GM23338 (cell line): Measurements from ENCODE around the gene IFT43. TPM values are rescaled to one million over a fixed set of nuclear protein-coding genes. Genes with fewer than 3 reads are reported as not detected.

Source experiments
- ATAC-seq: fragments of 200-7000 bp; cut with Tn5 transposase; 3 replicates; pipeline ENCODE4 v1.9.1; 2020
- DNase-seq: peaks from one replicate; pipeline ENCODE4 v3.0.0-alpha.2; 2015; ENCODE audit warnings: low spot score
- H2AFZ ChIP-seq: fragments of 200-600 bp; sonication (generic); 2 replicates; pipeline ENCODE4 v1.8.0; 2016; ENCODE audit warnings: antibody characterized with exemption, mild to moderate bottlenecking, moderate library complexity
- H3F3A ChIP-seq: fragments of 200-600 bp; sonication (generic); replicated peaks from 2 replicates; pipeline ENCODE4 v1.8.0; 2017; ENCODE audit warnings: antibody characterized with exemption, mixed run types, low read depth
- H3K27ac ChIP-seq: fragments of 200-600 bp; sonication (generic); 2 replicates; pipeline ENCODE4 v1.6.1; 2016; ENCODE audit warnings: low read depth
- H3K27me3 ChIP-seq: fragments of 200-600 bp; sonication (generic); 2 replicates; pipeline ENCODE4 v1.8.0; 2016; ENCODE audit warnings: mild to moderate bottlenecking, mixed run types, moderate library complexity; ENCODE audit not compliant: insufficient read depth
- H3K36me3 ChIP-seq: fragments of 200-600 bp; sonication (generic); 2 replicates; pipeline ENCODE4 v1.8.0; 2016; ENCODE audit warnings: mild to moderate bottlenecking; ENCODE audit not compliant: insufficient read depth
- H3K4me1 ChIP-seq: fragments of 200-600 bp; sonication (generic); 2 replicates; pipeline ENCODE4 v1.8.0; 2016; ENCODE audit warnings: mild to moderate bottlenecking, moderate library complexity; ENCODE audit not compliant: insufficient read depth
- H3K4me2 ChIP-seq: fragments of 200-600 bp; sonication (generic); 2 replicates; pipeline ENCODE4 v1.7.1; 2017; ENCODE audit warnings: mixed run types
- H3K4me3 ChIP-seq: fragments of 200-600 bp; sonication (generic); 2 replicates; pipeline ENCODE4 v1.6.1; 2016; ENCODE audit warnings: mixed run types
- H3K79me2 ChIP-seq: fragments of 200-600 bp; sonication (generic); replicated peaks from 2 replicates; pipeline ENCODE4 v1.8.0; 2017; ENCODE audit warnings: mild to moderate bottlenecking; ENCODE audit not compliant: insufficient read depth
- H3K9me2 ChIP-seq: fragments of 200-600 bp; sonication (generic); 2 replicates; pipeline ENCODE4 v1.8.0; 2017; ENCODE audit not compliant: insufficient read depth
- H4K20me1 ChIP-seq: fragments of 200-600 bp; sonication (generic); replicated peaks from 2 replicates; pipeline ENCODE4 v1.8.0; 2017; ENCODE audit warnings: mild to moderate bottlenecking; ENCODE audit not compliant: insufficient read depth
- H3K27ac Mint-ChIP-seq: 2 replicates; pipeline ENCODE4 v1.8.0; 2020; ENCODE audit warnings: inconsistent platforms, mild to moderate bottlenecking, moderate library complexity, mixed read lengths
- H3K27me3 Mint-ChIP-seq: 3 replicates; pipeline ENCODE4 v1.8.0; 2022; ENCODE audit warnings: low read depth, mild to moderate bottlenecking, moderate library complexity, mixed read lengths, inconsistent platforms; ENCODE audit not compliant: insufficient read depth, poor library complexity
- H3K36me3 Mint-ChIP-seq: 3 replicates; pipeline ENCODE4 v1.8.0; 2021; ENCODE audit warnings: low read depth, mild to moderate bottlenecking, inconsistent platforms, moderate library complexity, mixed read lengths
- H3K4me1 Mint-ChIP-seq: 3 replicates; pipeline ENCODE4 v1.8.0; 2020; ENCODE audit warnings: mild to moderate bottlenecking, inconsistent platforms, mixed read lengths
- H3K4me3 Mint-ChIP-seq: 3 replicates; pipeline ENCODE4 v1.8.0; 2021; ENCODE audit warnings: moderate library complexity, mild to moderate bottlenecking, inconsistent platforms, mixed read lengths
- H3K9me3 Mint-ChIP-seq: 3 replicates; pipeline ENCODE4 v1.8.0; 2020; ENCODE audit warnings: moderate library complexity, mild to moderate bottlenecking, inconsistent platforms, mixed read lengths
- CREB1 ChIP-seq: fragments of 250-450 bp; sonication (Bioruptor Pico); IDR thresholded peaks from 2 replicates; pipeline ENCODE4 v1.5.0; 2020; ENCODE audit warnings: low read depth, mild to moderate bottlenecking, moderate library complexity
- EZH2 ChIP-seq: fragments of 200-600 bp; sonication (generic); IDR thresholded peaks from one replicate; pipeline ENCODE4 v1.8.0; 2017; ENCODE audit warnings: antibody characterized with exemption, mild to moderate bottlenecking, low read depth; ENCODE audit not compliant: unreplicated experiment
- EZH2phosphoT487 ChIP-seq: fragments of 200-600 bp; sonication (generic); IDR thresholded peaks from one replicate; pipeline ENCODE4 v1.8.1; 2018; ENCODE audit warnings: antibody characterized with exemption; ENCODE audit not compliant: unreplicated experiment
- JUNB ChIP-seq: IDR thresholded peaks from one replicate; pipeline ENCODE4 v1.6.1; 2016; ENCODE audit warnings: antibody characterized with exemption; ENCODE audit not compliant: unreplicated experiment
- NANOG ChIP-seq: IDR thresholded peaks from 2 replicates; pipeline ENCODE4 v1.6.1; 2016; ENCODE audit warnings: antibody characterized with exemption, borderline replicate concordance
- ZNF331 ChIP-seq: fragments of 250-450 bp; sonication (Bioruptor Pico); IDR thresholded peaks from 2 replicates; pipeline ENCODE4 v1.5.0; 2020; ENCODE audit warnings: low read depth, mild to moderate bottlenecking, moderate library complexity
- polyA plus RNA-seq: library from polyadenylated mRNA; unstranded; fragments of >200 nt; fragmentation: Nextera tagmentation; extraction: Ambion mirVana; gene quantifications from 2 replicates; pipeline ENCODE4 v1.2.1, GENCODE V29; 2016
- total RNA-seq: library from RNA; depleted of rRNA; stranded (reverse); fragments of >200 nt; shearing (Covaris generic); gene quantifications from 2 replicates; pipeline ENCODE4 v1.2.3, GENCODE V29; 2014
- TF ChIP-seq, protein P1 (sequence below): IDR thresholded peaks from one replicate; pipeline ENCODE4 v1.6.1; 2018; ENCODE audit warnings: antibody characterized with exemption; ENCODE audit not compliant: unreplicated experiment
- TF ChIP-seq, protein P2 (sequence below): fragments of 250-450 bp; sonication (Bioruptor Pico); IDR thresholded peaks from 2 replicates; pipeline ENCODE4 v1.5.0; 2020; ENCODE audit warnings: mild to moderate bottlenecking, moderate library complexity

Gene IFT43
- total and polyA plus RNA-seq, 2 experiments from 2014 or later = 21.5 to 43.1 TPM

DNA sequence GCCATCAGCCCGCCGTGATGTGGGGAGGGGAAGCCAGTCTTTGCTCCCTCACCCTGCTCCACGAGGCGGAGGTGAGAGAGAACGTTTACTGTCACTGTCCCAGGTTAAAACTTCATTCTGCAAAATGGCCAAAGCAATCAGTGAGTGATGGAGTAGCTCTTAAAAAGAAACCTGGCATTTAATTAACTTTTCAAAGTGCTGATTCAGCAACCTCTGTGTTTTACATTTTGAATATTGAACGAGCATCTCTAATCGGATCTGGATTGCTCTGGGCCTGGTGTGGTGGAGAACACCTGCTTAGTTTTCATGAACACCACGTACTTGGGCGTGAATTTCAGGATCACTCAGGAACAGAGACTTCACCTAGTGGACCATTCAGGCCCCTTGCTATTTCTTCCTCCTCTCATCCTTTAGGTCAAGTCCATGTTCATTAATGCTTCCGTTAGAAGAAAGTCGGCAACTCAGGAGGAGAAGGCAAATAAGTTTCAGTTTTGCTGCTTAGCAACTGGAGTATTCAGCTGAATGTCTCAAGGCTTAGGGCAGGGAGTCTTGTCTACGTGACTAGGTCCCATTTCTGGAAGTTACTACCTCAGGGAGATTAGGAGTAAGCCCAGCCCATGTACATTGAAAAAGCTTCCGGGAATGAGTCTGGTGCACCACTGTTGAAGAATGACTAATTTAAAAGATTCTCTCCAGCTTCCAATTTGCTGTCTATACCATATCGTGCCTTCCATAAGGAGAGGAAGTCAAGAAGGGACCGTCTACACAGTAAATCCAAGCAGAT lies 68.2 kb downstream of the IFT43 start (continued):
- TF ChIP-seq, protein P1, sequence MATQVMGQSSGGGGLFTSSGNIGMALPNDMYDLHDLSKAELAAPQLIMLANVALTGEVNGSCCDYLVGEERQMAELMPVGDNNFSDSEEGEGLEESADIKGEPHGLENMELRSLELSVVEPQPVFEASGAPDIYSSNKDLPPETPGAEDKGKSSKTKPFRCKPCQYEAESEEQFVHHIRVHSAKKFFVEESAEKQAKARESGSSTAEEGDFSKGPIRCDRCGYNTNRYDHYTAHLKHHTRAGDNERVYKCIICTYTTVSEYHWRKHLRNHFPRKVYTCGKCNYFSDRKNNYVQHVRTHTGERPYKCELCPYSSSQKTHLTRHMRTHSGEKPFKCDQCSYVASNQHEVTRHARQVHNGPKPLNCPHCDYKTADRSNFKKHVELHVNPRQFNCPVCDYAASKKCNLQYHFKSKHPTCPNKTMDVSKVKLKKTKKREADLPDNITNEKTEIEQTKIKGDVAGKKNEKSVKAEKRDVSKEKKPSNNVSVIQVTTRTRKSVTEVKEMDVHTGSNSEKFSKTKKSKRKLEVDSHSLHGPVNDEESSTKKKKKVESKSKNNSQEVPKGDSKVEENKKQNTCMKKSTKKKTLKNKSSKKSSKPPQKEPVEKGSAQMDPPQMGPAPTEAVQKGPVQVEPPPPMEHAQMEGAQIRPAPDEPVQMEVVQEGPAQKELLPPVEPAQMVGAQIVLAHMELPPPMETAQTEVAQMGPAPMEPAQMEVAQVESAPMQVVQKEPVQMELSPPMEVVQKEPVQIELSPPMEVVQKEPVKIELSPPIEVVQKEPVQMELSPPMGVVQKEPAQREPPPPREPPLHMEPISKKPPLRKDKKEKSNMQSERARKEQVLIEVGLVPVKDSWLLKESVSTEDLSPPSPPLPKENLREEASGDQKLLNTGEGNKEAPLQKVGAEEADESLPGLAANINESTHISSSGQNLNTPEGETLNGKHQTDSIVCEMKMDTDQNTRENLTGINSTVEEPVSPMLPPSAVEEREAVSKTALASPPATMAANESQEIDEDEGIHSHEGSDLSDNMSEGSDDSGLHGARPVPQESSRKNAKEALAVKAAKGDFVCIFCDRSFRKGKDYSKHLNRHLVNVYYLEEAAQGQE = no peak
- TF ChIP-seq EZH2phosphoT487 (no peak), CREB1 (CRISPR knock-in tag) (no peak), NANOG (no peak), ZNF331 (no peak)

DNA sequence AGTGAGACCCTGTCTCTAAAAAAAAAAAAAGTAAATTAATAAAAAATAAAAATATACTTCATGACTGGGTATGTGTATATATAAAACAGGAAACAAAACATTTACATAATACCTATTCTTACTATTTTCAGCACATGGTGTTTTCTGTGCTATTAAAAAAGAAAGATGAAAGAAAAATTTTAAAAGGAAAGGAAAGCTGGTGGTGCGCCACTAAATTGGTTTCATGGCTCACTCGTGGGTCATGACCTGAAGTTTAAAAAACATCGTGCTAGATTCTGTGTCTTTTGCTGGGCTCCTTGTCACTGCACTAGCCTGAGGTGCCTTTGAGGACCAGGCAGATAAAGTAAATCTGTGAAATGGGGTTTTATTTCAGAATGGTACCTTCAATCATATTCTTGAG lies 69.8 kb downstream of the IFT43 start:
- Mint-ChIP-seq H3K4me3 (no peak overlapping the region), H3K4me1 (peaks cover 3% of the 10 kb centered on the region; the same call in 2 of the 3 replicates), H3K27me3 (no peaks in the 10 kb centered on the region), H3K9me3 (no peaks in the 10 kb centered on the region), H3K27ac (no peak overlapping the region), H3K36me3 (peaks cover 2% of the 10 kb centered on the region; the same call in 1 of the 3 replicates)
- Histone ChIP-seq H3K27me3 (no peaks in the 10 kb centered on the region), H3K4me3 (no peak overlapping the region), H3F3A (no peaks in the 10 kb centered on the region), H4K20me1 (no peaks in the 10 kb centered on the region), H2AFZ (no peak overlapping the region), H3K79me2 (no peaks in the 10 kb centered on the region), H3K36me3 (no peaks in the 10 kb centered on the region), H3K9me2 (no peaks in the 10 kb centered on the region), H3K4me1 (peaks cover 5% of the 10 kb centered on the region), H3K4me2 (no peak overlapping the region), H3K27ac (no peak overlapping the region)
- ATAC-seq (no peak), DNase-seq (no peak)
- TF ChIP-seq ZNF331 (no peak), NANOG (no peak), JUNB (no peak), EZH2phosphoT487 (no peak), EZH2 (no peak)
- TF ChIP-seq, protein P1 = no peak
- TF ChIP-seq, protein P2, sequence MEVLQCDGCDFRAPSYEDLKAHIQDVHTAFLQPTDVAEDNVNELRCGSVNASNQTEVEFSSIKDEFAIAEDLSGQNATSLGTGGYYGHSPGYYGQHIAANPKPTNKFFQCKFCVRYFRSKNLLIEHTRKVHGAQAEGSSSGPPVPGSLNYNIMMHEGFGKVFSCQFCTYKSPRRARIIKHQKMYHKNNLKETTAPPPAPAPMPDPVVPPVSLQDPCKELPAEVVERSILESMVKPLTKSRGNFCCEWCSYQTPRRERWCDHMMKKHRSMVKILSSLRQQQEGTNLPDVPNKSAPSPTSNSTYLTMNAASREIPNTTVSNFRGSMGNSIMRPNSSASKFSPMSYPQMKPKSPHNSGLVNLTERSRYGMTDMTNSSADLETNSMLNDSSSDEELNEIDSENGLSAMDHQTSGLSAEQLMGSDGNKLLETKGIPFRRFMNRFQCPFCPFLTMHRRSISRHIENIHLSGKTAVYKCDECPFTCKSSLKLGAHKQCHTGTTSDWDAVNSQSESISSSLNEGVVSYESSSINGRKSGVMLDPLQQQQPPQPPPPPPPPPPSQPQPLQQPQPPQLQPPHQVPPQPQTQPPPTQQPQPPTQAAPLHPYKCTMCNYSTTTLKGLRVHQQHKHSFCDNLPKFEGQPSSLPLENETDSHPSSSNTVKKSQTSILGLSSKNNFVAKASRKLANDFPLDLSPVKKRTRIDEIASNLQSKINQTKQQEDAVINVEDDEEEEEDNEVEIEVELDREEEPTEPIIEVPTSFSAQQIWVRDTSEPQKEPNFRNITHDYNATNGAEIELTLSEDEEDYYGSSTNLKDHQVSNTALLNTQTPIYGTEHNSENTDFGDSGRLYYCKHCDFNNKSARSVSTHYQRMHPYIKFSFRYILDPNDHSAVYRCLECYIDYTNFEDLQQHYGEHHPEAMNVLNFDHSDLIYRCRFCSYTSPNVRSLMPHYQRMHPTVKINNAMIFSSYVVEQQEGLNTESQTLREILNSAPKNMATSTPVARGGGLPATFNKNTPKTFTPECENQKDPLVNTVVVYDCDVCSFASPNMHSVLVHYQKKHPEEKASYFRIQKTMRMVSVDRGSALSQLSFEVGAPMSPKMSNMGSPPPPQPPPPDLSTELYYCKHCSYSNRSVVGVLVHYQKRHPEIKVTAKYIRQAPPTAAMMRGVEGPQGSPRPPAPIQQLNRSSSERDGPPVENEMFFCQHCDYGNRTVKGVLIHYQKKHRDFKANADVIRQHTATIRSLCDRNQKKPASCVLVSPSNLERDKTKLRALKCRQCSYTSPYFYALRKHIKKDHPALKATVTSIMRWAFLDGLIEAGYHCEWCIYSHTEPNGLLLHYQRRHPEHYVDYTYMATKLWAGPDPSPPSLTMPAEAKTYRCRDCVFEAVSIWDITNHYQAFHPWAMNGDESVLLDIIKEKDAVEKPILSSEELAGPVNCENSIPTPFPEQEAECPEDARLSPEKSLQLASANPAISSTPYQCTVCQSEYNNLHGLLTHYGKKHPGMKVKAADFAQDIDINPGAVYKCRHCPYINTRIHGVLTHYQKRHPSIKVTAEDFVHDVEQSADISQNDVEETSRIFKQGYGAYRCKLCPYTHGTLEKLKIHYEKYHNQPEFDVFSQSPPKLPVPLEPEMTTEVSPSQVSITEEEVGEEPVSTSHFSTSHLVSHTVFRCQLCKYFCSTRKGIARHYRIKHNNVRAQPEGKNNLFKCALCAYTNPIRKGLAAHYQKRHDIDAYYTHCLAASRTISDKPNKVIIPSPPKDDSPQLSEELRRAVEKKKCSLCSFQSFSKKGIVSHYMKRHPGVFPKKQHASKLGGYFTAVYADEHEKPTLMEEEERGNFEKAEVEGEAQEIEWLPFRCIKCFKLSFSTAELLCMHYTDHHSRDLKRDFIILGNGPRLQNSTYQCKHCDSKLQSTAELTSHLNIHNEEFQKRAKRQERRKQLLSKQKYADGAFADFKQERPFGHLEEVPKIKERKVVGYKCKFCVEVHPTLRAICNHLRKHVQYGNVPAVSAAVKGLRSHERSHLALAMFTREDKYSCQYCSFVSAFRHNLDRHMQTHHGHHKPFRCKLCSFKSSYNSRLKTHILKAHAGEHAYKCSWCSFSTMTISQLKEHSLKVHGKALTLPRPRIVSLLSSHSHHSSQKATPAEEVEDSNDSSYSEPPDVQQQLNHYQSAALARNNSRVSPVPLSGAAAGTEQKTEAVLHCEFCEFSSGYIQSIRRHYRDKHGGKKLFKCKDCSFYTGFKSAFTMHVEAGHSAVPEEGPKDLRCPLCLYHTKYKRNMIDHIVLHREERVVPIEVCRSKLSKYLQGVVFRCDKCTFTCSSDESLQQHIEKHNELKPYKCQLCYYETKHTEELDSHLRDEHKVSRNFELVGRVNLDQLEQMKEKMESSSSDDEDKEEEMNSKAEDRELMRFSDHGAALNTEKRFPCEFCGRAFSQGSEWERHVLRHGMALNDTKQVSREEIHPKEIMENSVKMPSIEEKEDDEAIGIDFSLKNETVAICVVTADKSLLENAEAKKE (CRISPR knock-in tag) = no peak
